ENCODE measurements around the gene CARD8.

CARD8 gene

GRCh38 chr19:48213959-48214358 is 41.8 kb downstream of the CARD8 start:
- Histone ChIP-seq H3K27me3 (ENCODE audit: insufficient read depth, poor library complexity, severe bottlenecking) (no peaks in the 10 kb centered on the region), H3K27ac (replicated peaks) (no peak overlapping the region), H3K4me3 (replicated peaks; ENCODE audit: insufficient read depth, low read length) (no peak overlapping the region)
- no peak for TF ChIP-seq SPI1 (IDR thresholded peaks at IDR 0.05; ENCODE audit: borderline replicate concordance, low read depth)
- no peak for TF ChIP-seq GABPA (IDR thresholded peaks at IDR 0.05; ENCODE audit: low read depth)
- no peak for TF ChIP-seq REST (IDR thresholded peaks at IDR 0.05; ENCODE audit: insufficient replicate concordance, low read depth)
- TF ChIP-seq CTCF (IDR thresholded peaks at IDR 0.05; ENCODE audit: insufficient read depth, low read length), result no peak
- no peak for TF ChIP-seq POLR2AphosphoS5 (IDR thresholded peaks at IDR 0.05; ENCODE audit: low read depth)
- no peak for DNase-seq (ENCODE audit: low read depth in 1 of 2, low spot score in 1 of 2)

- DNase-seq (ENCODE audit: low read depth in 1 of 2, low spot score in 1 of 2), result no peak
- no peak overlapping the region for H3K27ac ChIP-seq (replicated peaks)
- no peaks in the 10 kb centered on the region for H3K27me3 ChIP-seq (ENCODE audit: insufficient read depth, poor library complexity, severe bottlenecking)
Observed at GRCh38 chr19:48210005-48210404, 45.7 kb downstream of the CARD8 start.

More at GRCh38 chr19:48210005-48210404, 45.7 kb downstream of the CARD8 start:
- no peak overlapping the region for H3K4me3 ChIP-seq (replicated peaks; ENCODE audit: insufficient read depth, low read length)
- no peak for TF ChIP-seq SPI1 (IDR thresholded peaks at IDR 0.05; ENCODE audit: borderline replicate concordance, low read depth)
- no peak for TF ChIP-seq GABPA (IDR thresholded peaks at IDR 0.05; ENCODE audit: low read depth)
- TF ChIP-seq POLR2AphosphoS5 (IDR thresholded peaks at IDR 0.05; ENCODE audit: low read depth), result no peak
- no peak for TF ChIP-seq REST (IDR thresholded peaks at IDR 0.05; ENCODE audit: insufficient replicate concordance, low read depth)
- TF ChIP-seq CTCF (IDR thresholded peaks at IDR 0.05; ENCODE audit: insufficient read depth, low read length), result no peak

Data from HL-60 (cell line).